LNCaP clone FGC (cell line): ENCODE measurements around the gene ANKRD31.

Experiments
- DNase-seq: peaks from one replicate; pipeline ENCODE4 v3.0.0-alpha.2; 2011; ENCODE audit warnings: low read depth
- H3K4me3 ChIP-seq: 2 replicates; pipeline ENCODE4 v1.5.1; 2011; ENCODE audit warnings: mild to moderate bottlenecking, low read depth, low read length, control low read depth
- TF ChIP-seq, protein P1 (sequence below): IDR thresholded peaks from 2 replicates; pipeline ENCODE4 v1.5.1; 2012; ENCODE audit warnings: mild to moderate bottlenecking; ENCODE audit not compliant: control insufficient read depth, insufficient read depth; ENCODE audit errors: extremely low read depth

Gene ANKRD31

DNA sequence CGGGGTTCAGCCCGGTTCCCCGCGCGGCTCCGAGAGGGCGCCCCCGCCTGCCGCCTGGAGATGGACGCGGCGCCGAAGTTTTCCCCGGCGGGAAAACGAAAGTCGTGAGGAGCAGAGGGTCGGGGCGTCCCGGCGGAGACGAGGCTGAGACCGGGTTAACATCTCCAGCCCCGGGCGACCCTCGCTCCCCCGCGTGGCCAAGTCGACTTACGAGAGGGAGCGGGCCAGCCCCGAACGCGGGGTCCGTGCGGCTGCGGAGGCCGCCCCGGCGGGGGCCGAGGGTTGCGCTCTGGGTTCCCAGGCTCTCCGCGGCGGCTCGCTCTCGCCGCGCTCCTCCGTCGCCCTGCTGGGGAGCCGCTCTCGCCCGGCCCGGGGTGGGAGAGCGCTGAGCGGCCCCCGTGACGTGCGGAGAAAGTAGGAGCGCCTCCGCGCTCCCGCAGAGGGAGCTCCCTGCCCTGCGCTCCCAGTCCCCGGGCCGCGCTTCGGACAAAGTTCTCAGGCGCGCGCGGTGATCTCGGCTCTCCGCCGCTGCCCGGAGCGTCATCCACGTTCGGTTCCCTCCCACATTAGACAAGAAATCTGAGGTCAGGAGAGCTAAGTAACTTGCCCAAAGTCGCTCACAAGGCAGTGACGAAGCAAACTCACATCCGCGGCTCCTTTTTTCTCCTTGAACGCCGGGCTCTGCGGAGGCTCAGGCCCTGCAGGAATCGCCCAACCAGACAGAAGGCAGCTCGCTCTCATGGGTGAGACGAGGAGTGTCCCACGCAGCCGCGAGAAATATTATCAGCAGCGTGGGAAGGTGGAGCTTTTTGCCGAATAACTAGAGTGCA, 183.2 kb downstream of the ANKRD31 start:
- no peak for DNase-seq
- peak overlapping the region; percentile 55 for H3K4me3 ChIP-seq
- TF ChIP-seq, protein P1, sequence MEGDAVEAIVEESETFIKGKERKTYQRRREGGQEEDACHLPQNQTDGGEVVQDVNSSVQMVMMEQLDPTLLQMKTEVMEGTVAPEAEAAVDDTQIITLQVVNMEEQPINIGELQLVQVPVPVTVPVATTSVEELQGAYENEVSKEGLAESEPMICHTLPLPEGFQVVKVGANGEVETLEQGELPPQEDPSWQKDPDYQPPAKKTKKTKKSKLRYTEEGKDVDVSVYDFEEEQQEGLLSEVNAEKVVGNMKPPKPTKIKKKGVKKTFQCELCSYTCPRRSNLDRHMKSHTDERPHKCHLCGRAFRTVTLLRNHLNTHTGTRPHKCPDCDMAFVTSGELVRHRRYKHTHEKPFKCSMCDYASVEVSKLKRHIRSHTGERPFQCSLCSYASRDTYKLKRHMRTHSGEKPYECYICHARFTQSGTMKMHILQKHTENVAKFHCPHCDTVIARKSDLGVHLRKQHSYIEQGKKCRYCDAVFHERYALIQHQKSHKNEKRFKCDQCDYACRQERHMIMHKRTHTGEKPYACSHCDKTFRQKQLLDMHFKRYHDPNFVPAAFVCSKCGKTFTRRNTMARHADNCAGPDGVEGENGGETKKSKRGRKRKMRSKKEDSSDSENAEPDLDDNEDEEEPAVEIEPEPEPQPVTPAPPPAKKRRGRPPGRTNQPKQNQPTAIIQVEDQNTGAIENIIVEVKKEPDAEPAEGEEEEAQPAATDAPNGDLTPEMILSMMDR: peak; percentile 36

DNA sequence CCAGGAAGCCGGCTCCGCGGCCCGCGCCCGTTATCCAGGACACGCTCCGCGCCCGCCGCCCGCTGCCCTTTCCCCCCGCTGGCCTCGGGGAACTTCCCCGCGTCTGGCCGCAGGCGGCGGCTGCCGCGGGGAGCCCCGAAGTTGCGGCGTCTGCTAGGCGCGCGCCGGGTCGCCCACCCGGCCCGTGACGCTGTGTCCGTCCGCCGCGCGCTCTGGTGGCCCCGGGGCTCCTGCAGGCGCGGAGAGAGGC, 183.7 kb downstream of the ANKRD31 start:
- peak overlapping the region; percentile 55 for H3K4me3 ChIP-seq
- TF ChIP-seq, protein P1: no peak
- no peak for DNase-seq

DNA sequence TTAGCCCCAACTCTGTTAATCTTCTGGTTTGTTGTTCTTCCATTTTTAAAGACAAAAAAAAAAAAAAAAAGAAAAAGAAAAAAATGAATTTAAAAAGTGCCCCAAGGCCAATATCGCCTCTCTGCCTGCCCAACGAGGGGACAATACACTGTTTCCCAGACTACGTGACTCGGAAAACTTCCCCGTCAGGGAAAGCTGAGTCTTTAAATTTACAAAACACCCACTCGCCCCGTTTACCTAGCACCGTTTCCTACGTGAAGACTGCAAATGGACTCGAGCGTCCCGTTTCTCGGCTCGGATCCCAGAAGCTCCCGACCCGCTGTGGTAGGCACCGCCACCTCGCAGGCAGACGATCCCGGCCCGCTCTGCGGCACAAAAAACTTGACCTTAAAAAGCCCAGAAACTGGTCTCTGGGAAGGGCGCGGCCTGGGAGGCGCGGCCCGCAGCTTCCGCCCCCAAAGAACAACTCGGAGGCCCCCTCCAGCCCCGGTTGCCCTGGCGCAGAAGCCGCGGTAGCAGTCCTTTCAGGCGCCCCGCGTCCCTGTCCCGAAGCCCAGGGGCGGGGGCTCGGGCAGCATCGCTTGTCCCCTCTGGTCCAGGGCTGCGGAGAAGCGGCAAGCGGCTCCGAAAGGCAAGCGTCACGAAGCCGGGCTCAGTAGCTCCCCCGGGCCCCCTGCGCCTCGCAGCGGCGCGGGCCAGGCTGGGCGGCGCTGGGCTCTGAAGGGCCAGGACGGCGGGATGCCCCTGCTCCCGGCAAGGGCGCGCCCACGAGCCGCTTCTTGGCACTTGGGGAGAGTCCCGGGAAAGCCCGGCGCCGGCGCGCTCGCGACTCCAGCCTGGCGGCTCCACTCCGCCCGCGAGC, 184.3 kb downstream of the ANKRD31 start, which contains the start of gene GCNT4:
Gene GCNT4, minus strand, starts transcription at position 367 of the 862 bp plus-strand sequence. CDS start 22,521 bp downstream, outside the sequence.
- peak within 1 kb of the TSS; percentile 55 for H3K4me3 ChIP-seq
- TF ChIP-seq, protein P1: no peak
- no peak for DNase-seq

DNA sequence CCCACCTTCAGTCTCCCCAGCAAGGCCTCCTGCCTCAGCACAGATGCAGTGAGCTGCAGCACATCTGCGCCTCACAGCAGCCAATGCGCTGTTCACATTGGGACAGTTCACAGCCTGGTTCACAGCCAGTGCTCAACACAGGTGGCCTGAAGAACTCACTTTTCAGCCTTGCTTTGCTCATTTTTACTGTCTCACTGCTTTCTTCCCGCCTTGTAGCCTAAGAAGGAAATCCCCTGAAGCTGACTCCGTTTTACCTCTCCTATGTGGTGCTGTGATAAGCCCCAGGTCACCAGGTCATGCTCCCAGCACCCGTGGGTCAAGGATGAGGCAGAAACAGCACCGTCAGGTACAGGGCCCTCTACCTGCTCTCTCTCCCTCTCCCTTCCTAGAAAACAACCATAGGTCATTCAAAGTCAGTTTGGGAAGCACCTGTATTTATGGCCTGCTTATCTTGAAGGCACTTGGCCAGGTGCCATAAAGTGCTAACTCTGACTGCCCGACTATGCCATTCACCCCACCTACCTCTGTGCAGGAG, 185.4 kb downstream of the ANKRD31 start:
- no peak for DNase-seq
- TF ChIP-seq, protein P1: no peak
- no peak overlapping the region for H3K4me3 ChIP-seq

DNA sequence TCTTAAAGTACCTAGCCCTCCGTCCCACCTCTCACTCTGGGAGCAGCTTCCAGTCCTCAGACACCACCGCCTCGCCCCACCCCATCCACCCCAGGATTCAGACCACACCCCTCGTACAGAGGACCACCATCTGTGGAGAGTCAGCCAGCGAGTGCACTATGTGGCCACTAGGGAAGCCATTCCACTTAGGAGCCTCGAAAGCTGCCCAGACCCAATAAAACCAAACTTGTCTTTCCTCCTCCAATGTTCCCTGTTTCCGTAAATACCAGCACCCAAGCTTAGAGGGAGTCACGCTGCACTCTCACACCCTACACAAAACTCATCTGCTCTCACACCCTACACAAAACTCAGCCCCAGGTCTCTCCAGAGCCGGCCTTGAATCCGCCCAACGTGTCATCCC, 186.3 kb downstream of the ANKRD31 start:
- H3K4me3 ChIP-seq: no peak overlapping the region
- TF ChIP-seq, protein P1: no peak
- DNase-seq: no peak

DNA sequence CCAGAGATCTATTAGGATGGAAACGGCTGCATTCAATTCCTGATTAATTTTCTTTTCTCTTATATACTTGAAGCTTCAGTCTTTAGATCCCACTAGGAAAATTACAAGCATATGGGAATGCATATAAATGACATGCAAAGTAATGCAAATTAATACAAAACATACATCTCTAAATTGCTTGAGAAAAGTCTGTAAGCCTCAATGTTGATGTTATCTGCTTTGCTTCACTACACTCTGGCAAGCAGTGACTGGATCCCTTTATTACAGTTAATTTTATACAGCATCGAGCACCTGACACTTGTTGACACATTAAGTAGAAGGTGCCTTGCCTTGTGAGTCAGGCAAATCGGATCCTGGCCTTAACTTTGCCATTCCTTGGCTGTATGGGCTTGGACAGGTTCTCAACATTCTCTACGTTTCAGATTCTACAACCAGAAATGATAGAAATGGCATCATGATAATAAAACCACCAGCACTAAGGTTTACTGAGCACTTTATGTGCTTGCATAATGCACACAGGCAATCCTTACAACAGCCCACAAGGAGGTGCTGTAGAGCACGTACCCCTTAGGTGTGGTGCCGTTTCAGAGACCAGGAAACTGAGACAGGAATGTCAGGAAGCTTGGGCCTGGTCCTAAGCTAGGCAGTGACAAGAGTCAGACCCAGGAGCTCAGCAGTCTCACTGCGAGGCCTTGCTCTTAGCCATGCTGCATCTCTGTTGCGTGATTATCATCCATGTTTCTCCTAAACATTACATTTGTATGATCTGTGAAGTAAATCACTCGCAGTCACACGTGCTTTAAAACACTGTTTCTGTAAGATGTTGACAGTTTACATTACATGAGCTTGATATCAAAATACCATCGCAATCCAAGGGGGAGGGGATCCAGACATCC, 187.0 kb downstream of the ANKRD31 start:
- TF ChIP-seq, protein P1: peak; percentile 94
- DNase-seq: peak; percentile 46
- no peak overlapping the region for H3K4me3 ChIP-seq
